ENCODE measurements around the gene RTL10.
"Not testable (repeated sequence)": the region's sequence is repeated elsewhere in the genome, so short reads cannot be mapped to it uniquely, and the experiment has no call there.

The RTL10 gene

GRCh38 chr22:19888131-19888746, 33.6 kb upstream of the RTL10 start:
- no peak for DNase-seq (ENCODE audit: low read depth in 2 of 2)

DNA sequence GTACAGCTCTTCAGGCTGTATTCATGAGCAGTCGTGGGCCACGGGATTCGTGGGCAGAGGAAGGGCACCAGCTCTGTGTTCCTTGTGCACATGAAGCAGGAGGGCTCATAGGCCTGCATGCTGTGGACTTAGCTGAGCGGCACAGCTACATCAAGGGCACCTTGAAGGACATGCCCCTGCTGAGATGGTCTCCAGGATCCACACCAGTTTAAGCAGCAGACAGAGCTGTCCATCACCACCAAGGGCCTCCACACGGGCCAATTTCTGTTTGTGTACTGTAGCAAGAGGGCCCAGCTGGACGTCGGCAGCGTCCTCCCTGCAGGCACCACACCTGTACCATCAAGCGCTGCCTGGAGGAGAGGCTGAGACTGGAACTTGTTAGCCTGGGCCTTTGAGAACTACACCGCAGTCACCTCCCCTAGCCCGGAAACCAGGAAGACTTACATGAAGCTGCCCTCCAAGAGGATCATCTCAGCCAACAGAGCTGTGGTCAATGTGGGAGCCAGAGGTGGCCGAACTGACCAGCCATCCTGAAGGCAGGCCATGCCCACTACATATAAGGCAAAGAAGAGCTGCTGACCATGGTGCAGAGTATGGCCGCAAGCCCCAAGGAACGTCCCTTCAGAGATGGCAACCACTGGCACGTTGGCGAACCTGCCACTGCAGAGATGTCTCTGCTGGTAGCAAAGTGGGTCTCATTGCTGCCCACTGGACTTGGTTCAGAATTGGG, 32.7 kb upstream of the RTL10 start:
- no peak for DNase-seq (ENCODE audit: low read depth in 2 of 2)

DNA sequence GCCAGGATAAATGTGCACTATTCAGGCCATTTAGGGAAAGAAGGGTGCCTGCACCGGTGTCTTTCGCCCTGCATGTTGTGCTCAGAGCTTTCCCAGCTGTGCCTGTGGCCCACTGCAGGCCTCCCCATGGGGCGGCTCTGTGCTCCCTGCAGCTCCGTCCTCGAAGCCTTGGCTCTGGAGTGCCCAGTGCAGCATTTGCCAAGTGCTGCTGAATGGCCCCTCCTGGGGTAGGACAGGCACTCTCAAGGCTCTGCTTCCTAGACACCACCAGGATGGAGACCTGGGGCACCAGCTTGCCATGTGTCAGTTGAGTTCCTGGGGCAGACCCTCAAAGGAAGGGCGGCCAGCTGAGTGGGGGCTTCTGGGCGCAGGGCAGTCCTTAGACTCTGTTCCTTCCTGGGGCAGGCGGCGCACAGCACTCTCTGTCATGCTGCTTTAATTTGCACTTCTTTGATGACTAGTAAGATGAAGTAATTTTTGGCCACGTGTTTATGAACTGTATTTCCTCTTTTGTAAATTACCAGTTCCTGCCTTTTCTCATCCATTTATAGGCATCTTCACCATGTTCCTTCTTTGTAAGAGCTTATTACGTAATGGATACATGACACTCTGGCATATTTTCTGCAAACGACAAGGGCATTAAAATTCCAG, 32.1 kb upstream of the RTL10 start:
- no peak for DNase-seq (ENCODE audit: low read depth in 2 of 2)

DNA sequence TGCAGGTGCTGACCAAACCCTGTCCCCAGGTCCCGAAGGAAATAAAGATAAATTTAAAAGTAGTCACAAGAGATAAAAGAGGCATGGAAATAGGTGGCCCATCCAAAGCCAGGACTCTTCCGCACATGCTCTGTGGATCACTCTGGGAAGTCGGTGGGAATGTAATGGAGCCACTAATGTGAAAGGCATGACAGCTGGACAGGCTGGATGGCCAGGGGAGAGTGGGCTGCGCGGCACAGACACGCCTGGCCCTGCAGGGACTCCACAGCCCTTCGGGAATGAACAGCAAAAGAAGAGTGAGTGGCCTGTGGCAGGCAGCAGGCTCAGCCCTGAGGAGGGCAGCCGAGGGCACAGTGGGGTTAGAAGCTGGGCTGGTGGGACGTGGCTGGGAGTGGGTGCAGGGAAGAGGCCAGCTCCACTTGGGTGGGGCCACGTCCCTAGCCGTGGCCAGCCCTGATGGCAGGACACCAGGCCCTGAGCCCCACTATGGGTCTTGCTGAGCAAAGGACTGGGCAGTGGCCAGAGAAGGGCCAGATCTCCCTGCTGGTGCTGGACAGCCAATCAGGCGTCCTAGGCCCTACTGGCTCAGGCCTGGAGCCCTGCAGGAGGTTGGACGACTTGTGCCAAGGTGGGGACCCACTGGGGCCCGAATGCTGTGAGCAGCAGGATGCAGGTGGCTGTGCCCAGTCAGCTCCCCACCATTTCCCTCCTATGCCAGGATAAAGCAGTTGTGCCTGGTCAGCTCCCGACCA, 31.3 kb upstream of the RTL10 start:
- DNase-seq (ENCODE audit: low read depth in 2 of 2): no peak

GRCh38 chr22:19884954-19885751, 30.5 kb upstream of the RTL10 start:
- DNase-seq (ENCODE audit: low read depth in 2 of 2): no peak

DNA sequence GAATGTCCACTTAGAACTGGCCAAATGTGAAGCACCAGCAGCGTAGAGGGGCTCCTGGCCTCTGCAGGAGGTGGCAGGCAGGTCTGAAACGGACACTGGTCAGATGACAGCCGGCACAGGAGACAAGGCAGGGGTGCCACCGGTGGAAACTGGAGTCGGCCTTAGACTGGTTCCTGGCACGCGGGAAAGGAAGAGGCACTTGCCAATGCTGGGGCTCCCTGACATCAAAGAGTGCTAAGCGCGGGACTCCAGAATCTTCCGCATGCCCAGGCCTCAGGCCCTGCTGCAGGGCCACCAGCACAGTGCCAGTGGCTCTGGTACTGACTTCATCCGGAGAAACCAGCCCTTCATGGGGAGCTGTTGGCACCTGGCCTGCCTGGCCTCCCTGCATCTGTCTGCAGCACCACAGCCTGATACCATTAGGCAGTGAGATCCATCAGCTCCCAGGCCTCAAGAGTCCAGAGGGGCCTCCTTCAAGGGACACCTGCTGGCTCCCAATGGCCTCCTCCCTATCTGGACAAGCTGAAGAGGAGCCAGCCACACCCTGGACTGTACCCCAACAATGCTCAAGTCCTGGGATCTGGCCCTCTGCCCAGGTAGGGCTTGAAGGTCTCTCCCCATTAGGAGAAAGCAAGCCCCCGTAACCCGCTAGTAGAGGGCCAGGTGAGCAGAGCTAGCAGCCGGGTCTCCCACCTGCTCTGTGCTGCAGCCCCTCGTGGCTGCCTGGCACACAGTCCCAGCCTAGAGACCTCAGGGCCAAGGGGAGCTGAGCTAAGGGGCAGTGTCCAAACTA, 29.7 kb upstream of the RTL10 start:
- no peak for DNase-seq (ENCODE audit: low read depth in 2 of 2)

DNA sequence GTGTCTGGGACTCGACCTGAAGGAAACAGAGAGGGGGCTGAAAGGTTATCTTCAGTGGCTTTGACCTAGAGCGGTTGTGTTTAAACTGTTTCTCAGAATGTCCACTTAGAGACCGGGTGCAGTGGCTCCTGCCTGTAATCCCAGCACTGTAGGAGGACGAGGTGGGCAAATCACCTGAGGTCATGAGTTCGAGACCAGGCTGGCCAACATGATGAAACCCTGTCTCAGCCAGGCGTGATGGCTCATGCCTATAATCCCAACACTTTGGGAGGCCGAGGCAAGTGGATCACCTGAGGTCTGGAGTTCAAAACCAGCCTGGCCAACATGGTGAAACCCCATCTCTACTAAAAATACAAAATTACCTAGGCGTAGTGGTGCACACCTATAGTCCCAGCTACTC, 28.8 kb upstream of the RTL10 start:
- DNase-seq (ENCODE audit: low read depth in 2 of 2): not testable (repeated sequence)

DNA sequence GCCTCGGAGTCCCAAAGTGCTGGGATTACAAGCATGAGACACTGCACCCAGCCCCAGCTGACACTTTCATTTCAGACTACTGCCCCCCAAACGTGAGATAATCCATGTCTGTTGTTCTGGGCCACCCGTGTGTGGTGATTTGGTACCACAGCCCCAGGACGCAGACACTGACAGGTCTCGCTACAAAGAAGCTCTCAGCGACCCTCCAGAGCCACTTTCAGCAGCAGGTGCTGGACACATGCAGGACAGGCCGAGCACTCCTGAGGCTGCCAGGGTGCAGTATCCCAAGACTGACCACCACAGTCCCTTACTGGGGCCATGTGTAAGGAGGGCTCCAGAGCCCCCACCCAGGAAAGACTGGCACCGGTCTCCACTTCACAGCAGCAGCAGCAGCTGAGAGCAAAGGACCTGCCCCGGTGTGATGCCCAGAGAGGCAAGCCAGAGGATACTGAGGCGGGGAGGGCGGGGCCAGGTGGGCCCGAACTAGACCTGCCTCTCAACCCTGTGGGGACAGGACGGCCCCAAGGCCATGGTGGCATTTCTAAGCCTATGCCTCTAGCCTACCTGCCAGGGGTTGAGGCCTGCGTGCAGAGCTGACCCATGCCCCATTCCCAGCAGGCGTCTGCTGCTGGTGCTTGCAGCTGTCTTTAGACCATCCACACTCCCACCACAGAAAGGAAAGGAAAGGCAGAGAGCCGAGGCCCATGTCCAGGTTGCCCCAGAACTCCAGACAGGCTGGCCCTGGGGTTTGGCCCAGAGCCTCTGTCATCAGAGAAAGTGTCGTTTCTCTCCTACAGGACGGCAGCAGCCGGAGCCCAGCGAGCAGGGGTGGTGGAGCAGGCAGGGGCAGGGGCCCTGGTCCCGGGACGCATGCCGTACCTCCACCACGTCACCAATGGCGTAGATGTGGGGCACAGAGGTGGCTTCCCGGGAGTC, 28.0 kb upstream of the RTL10 start:
- DNase-seq (ENCODE audit: low read depth in 2 of 2): no peak

GRCh38 chr22:19880786-19881569, 26.3 kb upstream of the RTL10 start:
- no peak for DNase-seq (ENCODE audit: low read depth in 2 of 2)

DNA sequence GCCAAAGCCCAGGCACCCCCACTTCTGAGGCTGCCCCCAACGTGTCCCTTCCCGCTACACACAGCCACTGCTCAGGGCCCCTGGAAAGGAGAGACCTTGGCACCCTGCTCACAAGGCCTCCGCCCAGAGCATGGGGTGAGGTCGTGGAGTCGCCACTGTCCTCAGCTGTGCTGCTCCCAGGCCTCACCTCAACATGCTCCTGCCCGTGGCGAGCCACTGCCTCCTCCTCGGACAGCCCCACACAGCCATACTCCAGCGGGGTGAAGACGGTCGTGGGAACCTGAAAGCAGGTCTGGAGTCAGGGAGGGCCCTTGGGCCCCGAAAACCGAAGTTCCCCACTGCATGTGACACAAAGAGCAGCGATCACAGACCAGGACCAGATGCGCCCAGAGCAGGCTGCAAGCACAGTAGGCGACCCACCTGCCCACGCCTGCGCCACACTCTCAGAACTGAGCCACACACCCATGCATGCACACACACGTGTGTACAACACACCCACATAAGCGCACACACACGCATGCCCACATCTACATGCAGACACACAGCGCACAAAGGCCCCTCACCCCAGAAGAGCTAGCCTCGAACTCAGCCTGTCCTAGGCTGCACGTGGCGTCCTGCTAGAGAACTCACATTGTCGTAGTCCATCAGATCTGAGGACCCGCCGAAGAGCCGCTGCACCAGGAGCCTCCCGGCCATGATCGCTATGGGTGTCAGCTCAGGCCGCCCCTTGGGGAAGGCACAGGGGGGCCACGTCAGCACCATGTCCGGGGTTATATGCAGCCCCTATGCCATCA, 25.5 kb upstream of the RTL10 start:
- no peak for DNase-seq (ENCODE audit: low read depth in 2 of 2)

- DNase-seq (ENCODE audit: low read depth in 2 of 2): no peak
Observed at GRCh38 chr22:19879643-19879991, 24.9 kb upstream of the RTL10 start.

- DNase-seq (ENCODE audit: low read depth in 2 of 2): no peak
Observed at GRCh38 chr22:19879246-19879570, 24.5 kb upstream of the RTL10 start.

DNA sequence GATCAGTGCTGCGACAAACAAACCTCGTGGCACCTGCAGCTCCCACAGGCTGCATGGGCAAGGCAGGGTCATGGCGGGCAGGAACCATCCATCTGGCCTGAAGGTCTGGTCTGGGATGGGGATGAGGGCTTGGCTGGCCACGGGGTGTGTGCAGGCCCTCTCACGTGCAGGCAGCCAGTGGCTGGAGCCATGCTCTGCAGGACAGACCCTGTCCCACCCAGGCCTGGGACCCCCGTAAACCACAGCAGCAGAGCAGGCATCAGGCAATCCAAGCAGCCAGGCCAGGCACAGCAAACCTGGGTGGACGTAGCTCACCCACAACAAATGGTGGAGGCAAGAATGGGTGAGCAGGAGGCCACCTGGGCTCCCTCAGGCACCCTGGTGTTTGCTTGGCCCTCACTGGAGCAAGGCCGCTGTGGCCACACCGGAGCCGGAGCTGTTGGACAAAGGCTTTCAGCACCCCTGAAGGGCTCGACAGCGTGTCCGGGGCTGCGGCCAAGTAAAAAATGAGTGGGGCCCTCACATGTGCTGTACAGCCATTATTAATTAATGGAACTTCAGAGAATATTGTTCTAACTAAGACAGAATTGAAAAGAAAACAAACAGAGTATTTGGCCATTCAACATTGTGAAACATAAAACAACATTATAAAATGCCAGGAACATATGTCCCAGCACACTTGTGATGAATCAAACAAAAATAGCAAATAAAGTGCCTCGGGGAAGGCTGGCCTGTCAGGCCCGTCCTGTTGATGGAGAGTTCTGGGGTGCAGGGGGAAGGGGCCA, 24.0 kb upstream of the RTL10 start:
- DNase-seq (ENCODE audit: low read depth in 2 of 2): no peak

DNA sequence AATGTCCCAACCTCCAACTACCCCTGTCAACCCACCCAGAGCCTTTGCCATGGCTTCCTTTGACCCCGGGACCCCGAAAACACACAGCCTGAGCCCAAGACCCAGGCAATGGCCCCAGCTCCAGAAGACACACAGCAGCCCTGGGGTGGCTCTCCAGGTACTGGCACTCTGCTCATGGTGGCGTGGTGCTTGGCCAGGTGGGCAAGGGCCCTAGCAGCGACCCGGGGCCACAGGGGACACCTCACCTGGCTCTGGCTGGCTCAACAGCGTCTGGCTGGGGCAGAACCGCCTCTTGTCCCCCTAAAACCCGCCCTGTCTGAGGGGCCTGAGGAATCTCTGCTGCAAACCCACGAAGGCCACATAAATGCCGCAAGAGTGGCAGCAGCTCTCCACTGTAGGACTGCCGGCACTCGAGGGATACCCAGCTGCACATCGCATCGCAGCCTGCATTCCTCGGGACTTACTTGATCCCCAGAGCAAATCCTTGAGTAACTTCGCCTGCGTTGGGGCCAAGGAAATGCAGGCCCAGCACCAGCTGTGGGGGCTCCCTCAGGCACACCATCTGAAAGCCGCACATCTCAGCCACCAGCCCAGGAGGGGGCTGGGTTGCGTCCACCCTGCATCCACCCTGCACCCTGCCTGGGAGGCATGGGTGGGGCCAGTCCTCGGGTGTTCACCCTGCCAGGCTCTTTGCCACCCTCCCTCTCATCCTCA, 23.1 kb upstream of the RTL10 start:
- no peak for DNase-seq (ENCODE audit: low read depth in 2 of 2)

DNA sequence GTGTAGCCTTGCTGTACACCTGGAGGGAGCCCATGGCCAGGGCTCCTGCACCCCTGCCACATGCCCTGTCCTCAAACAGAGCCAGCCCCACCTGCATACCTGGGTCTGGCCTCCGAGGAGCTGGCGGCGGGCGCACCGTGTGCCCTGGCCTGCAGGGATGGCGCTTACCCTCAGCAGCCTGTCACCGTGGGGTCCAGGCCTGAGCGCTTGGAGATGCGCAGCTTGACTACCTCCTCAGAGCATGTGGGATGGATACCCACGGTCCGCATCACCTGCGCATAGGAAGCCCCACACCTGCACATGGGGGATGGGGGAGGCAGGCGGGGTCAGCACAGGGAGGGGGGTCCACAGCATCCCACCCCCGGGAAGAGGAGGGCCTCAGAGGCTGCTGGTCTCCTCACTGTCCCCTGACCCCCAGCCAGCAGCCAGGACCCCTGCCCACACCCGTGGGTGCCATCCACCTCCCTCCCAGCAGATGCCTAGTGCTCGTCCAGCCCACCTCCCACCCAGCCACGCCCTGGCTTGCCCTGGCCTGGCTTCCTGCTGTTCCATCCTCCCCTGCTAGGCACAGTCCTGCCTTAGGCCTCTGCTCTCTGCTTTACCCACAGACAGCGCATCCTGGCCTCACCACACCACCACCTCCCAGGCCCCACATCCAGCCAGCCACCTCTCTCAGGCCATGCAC, 22.4 kb upstream of the RTL10 start:
- DNase-seq (ENCODE audit: low read depth in 2 of 2): no peak

- no peak for DNase-seq (ENCODE audit: low read depth in 2 of 2)
Observed at GRCh38 chr22:19876314-19876940, 21.8 kb upstream of the RTL10 start.
